Ishikawa (cell line): Measurements from ENCODE around the gene PRR20G.

Experiments used
- CEBPB ChIP-seq: IDR thresholded peaks from 2 replicates; pipeline ENCODE4 v1.6.1; 2012
- MAX ChIP-seq: IDR thresholded peaks from 2 replicates; pipeline ENCODE4 v1.6.1; 2012
- NFIC ChIP-seq: IDR thresholded peaks from 2 replicates; pipeline ENCODE4 v1.6.1; 2012
- RAD21 ChIP-seq: IDR thresholded peaks from 2 replicates; pipeline ENCODE4 v1.6.1; 2012; ENCODE audit warnings: low read depth
- REST ChIP-seq: IDR thresholded peaks from 2 replicates; pipeline ENCODE4 v1.6.1; 2012; ENCODE audit warnings: low read depth, mild to moderate bottlenecking
- TAF1 ChIP-seq: IDR thresholded peaks from 2 replicates; pipeline ENCODE4 v1.6.1; 2012; ENCODE audit warnings: low read depth, mild to moderate bottlenecking
- TCF12 ChIP-seq: IDR thresholded peaks from 2 replicates; pipeline ENCODE4 v1.6.1; 2012; ENCODE audit warnings: low read depth
- YY1 ChIP-seq: IDR thresholded peaks from 2 replicates; pipeline ENCODE4 v1.6.1; 2012; ENCODE audit warnings: low read depth

GRCh38 chr3:127291114-127291513 is 3.3 kb upstream of the PRR20G start:
- TF ChIP-seq TCF12 (no peak), REST (no peak), TAF1 (no peak), RAD21 (no peak), NFIC (no peak), YY1 (no peak), MAX (no peak), CEBPB (no peak)
